Keratinocyte (primary cell): ENCODE measurements around the gene ZNF710. TPM values are rescaled to one million over a fixed set of nuclear protein-coding genes. Genes with fewer than 3 reads are reported as not detected.
"Not testable (repeated sequence)": the region's sequence is repeated elsewhere in the genome, so short reads cannot be mapped to it uniquely, and the experiment has no call there.

Experiments
- DNase-seq: peaks from one replicate; pipeline ENCODE4 v3.0.0-alpha.2; 2011; ENCODE audit warnings: low read depth, missing footprints, low spot score
- FAIRE-seq: peaks from 2 replicates; lab custom pipeline; 2011; peaks lifted over from hg19 to GRCh38; lab: Jason Lieb, UNC
- H2AFZ ChIP-seq: 2 replicates; pipeline ENCODE4 v1.6.0; 2012; ENCODE audit warnings: low read length, control low read depth, inconsistent platforms; ENCODE audit not compliant: control insufficient read depth
- H3K27ac ChIP-seq: 2 replicates; pipeline ENCODE4 v1.5.1; 2011; ENCODE audit warnings: low read length; ENCODE audit not compliant: control insufficient read depth, insufficient read depth
- H3K27me3 ChIP-seq: 3 replicates; pipeline ENCODE4 v1.6.0; 2011; ENCODE audit warnings: low read length; ENCODE audit not compliant: control insufficient read depth, insufficient read depth; ENCODE audit errors: extremely low read depth
- H3K36me3 ChIP-seq, 2 experiments: 2 replicates in 1 of 2; 3 replicates in 1 of 2; pipeline ENCODE4 v1.5.1; 2011; ENCODE audit warnings: low read length in 2 of 2, mild to moderate bottlenecking in 1 of 2; ENCODE audit not compliant: control insufficient read depth in 2 of 2, insufficient read depth in 2 of 2; ENCODE audit errors: extremely low read depth in 1 of 2
- H3K4me1 ChIP-seq: 3 replicates; pipeline ENCODE4 v1.5.1; 2011; ENCODE audit warnings: low read length; ENCODE audit not compliant: control insufficient read depth, insufficient read depth; ENCODE audit errors: extremely low read depth
- H3K4me2 ChIP-seq: 3 replicates; pipeline ENCODE4 v1.6.0; 2011; ENCODE audit warnings: low read depth, low read length; ENCODE audit not compliant: control insufficient read depth, insufficient read depth; ENCODE audit errors: extremely low read depth
- H3K4me3 ChIP-seq, 3 experiments: fragments of 200-600 bp in 1 of 3; sonication (generic) in 1 of 3; 2 replicates in 2 of 3; 3 replicates in 1 of 3; pipeline ENCODE4 v1.5.1; 2011 to 2016; ENCODE audit warnings: low read length in 3 of 3, mild to moderate bottlenecking in 3 of 3, control low read depth in 2 of 3, inconsistent platforms in 1 of 3, low read depth in 1 of 3, mixed read lengths in 1 of 3, mixed run types in 1 of 3, moderate library complexity in 1 of 3; ENCODE audit not compliant: control insufficient read depth in 2 of 3, insufficient read depth in 2 of 3; ENCODE audit errors: extremely low read depth in 1 of 3
- H3K79me2 ChIP-seq: 2 replicates; pipeline ENCODE4 v1.6.0; 2012; ENCODE audit warnings: low read length; ENCODE audit not compliant: control insufficient read depth, insufficient read depth
- H3K9ac ChIP-seq: 3 replicates; pipeline ENCODE4 v1.6.0; 2011; ENCODE audit warnings: low read length; ENCODE audit not compliant: control insufficient read depth, insufficient read depth; ENCODE audit errors: extremely low read depth
- H3K9me1 ChIP-seq: 3 replicates; pipeline ENCODE4 v1.6.0; 2011; ENCODE audit warnings: low read length; ENCODE audit not compliant: control insufficient read depth, insufficient read depth; ENCODE audit errors: extremely low read depth
- H3K9me3 ChIP-seq: 2 replicates; pipeline ENCODE4 v1.5.1; 2012; ENCODE audit warnings: low read depth, low read length; ENCODE audit not compliant: control insufficient read depth
- H4K20me1 ChIP-seq: 3 replicates; pipeline ENCODE4 v1.6.0; 2011; ENCODE audit warnings: low read length; ENCODE audit not compliant: control insufficient read depth, insufficient read depth; ENCODE audit errors: extremely low read depth
- EZH2 ChIP-seq: IDR thresholded peaks from one replicate; pipeline ENCODE4 v1.6.1; 2012; ENCODE audit warnings: inconsistent platforms, mild to moderate bottlenecking, low read length, moderate library complexity
- dilution Hi-C: fragments of 300-500 bp; cut with MboI; formaldehyde crosslinking; loops from one replicate; pipeline ENCODE4 v1.7.0; 2020; ENCODE audit warnings: low sequenced_read_pairs; ENCODE audit not compliant: extremely low pct_ligation_motif_present
- polyA plus RNA-seq, 5 experiments: library from polyadenylated mRNA; depleted of rRNA in 3 of 5; stranded (reverse) in 3 of 5; stranded (forward) in 1 of 5; unstranded in 1 of 5; fragments of >200 nt; gene quantifications; 1 replicate in 1 of 5; 2 replicates in 3 of 5; 3 replicates in 1 of 5; pipeline versions ENCODE4 v1.2.1 to v1.2.3, GENCODE V29; 2011 to 2012; ENCODE audit warnings: missing spikeins in 2 of 5, low read depth in 1 of 5, low replicate concordance in 1 of 5
- TF ChIP-seq, protein P1 (sequence below), 3 experiments: IDR thresholded peaks in 1 of 3; conservative IDR thresholded peaks in 1 of 3; optimal IDR thresholded peaks in 1 of 3; 2 replicates in 2 of 3; 3 replicates in 1 of 3; pipeline versions ENCODE3 to v1.5.1; 2011; ENCODE audit warnings: low read length in 3 of 3, mild to moderate bottlenecking in 3 of 3, moderate library complexity in 2 of 3, control low read depth in 1 of 3, inconsistent platforms in 1 of 3; ENCODE audit not compliant: insufficient read depth in 2 of 3; ENCODE audit errors: extremely low read depth in 1 of 3

The ZNF710 gene
- polyA plus RNA-seq, 1 donor (not counting 4 experiments of a cell fraction or from before 2014, with no cell fraction given) = 4.5 TPM

DNA sequence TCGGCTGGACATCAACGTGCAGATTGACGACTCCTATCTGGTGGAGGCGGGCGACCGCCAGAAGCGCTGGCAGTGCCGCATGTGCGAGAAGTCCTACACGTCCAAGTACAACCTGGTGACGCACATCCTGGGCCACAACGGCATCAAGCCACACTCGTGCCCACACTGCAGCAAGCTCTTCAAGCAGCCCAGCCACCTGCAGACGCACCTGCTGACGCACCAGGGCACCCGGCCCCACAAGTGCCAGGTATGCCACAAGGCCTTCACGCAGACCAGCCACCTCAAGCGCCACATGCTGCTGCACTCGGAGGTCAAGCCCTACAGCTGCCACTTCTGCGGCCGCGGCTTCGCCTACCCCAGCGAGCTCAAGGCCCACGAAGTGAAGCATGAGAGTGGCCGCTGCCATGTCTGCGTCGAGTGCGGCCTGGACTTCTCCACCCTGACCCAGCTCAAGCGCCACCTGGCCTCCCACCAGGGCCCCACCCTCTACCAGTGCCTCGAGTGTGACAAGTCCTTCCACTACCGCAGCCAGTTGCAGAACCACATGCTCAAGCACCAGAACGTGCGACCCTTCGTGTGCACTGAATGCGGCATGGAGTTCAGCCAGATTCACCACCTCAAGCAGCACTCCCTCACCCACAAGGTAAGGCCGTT, 67.0 kb downstream of the ZNF710 start:
- no peak overlapping the region for H3K4me3 ChIP-seq
- dilution Hi-C loops = no loop called here
- no peak overlapping the region for H2AFZ ChIP-seq
- H3K4me1 ChIP-seq = peaks cover 4% of the 10 kb centered on the region
- FAIRE-seq = no peak
- H3K9me1 ChIP-seq = no peaks in the 10 kb centered on the region
- H3K79me2 ChIP-seq = no peaks in the 10 kb centered on the region
- H4K20me1 ChIP-seq = no peaks in the 10 kb centered on the region
- H3K9ac ChIP-seq = no peak overlapping the region
- H3K36me3 ChIP-seq = peaks cover 0 to 13% of the 10 kb centered on the region in 2 experiments
- no peaks in the 10 kb centered on the region for H3K27me3 ChIP-seq
- no peak for DNase-seq
- H3K9me3 ChIP-seq = no peaks in the 10 kb centered on the region
- no peak for TF ChIP-seq EZH2
- TF ChIP-seq, protein P1, sequence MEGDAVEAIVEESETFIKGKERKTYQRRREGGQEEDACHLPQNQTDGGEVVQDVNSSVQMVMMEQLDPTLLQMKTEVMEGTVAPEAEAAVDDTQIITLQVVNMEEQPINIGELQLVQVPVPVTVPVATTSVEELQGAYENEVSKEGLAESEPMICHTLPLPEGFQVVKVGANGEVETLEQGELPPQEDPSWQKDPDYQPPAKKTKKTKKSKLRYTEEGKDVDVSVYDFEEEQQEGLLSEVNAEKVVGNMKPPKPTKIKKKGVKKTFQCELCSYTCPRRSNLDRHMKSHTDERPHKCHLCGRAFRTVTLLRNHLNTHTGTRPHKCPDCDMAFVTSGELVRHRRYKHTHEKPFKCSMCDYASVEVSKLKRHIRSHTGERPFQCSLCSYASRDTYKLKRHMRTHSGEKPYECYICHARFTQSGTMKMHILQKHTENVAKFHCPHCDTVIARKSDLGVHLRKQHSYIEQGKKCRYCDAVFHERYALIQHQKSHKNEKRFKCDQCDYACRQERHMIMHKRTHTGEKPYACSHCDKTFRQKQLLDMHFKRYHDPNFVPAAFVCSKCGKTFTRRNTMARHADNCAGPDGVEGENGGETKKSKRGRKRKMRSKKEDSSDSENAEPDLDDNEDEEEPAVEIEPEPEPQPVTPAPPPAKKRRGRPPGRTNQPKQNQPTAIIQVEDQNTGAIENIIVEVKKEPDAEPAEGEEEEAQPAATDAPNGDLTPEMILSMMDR (optimal IDR thresholded peaks at IDR 0.05 in 1 of 3, IDR thresholded peaks at IDR 0.05 in 1 of 3, conservative IDR thresholded peaks at IDR 0.05 in 1 of 3; ENCODE audit: extremely low read depth in 1 of 3, insufficient read depth in 2 of 3, low read length in 3 of 3) = no peak
- H3K4me2 ChIP-seq = no peak overlapping the region
- no peak overlapping the region for H3K27ac ChIP-seq

- H2AFZ ChIP-seq, H3K27me3 ChIP-seq, H3K9ac ChIP-seq, H3K27ac ChIP-seq, H4K20me1 ChIP-seq, DNase-seq, dilution Hi-C loops, FAIRE-seq, H3K79me2 ChIP-seq, H3K4me3 ChIP-seq, H3K9me3 ChIP-seq, H3K4me2 ChIP-seq, H3K9me1 ChIP-seq: not testable (repeated sequence)
- peaks cover 3 to 19% of the 10 kb centered on the region in 2 experiments for H3K36me3 ChIP-seq
- H3K4me1 ChIP-seq = peaks cover 12% of the 10 kb centered on the region
Observed at GRCh38 chr15:90070623-90071022, 69.5 kb downstream of the ZNF710 start.
